Body of pancreas (tissue), 4 donors: ENCODE measurements around the gene C15orf39.
"Not testable (repeated sequence)": the region's sequence is repeated elsewhere in the genome, so short reads cannot be mapped to it uniquely, and the experiment has no call there.

Experiments
- POLR2A ChIP-seq, 3 donors: fragments of 450-650 bp; IDR thresholded peaks; one replicate each; pipeline ENCODE4 v1.6.1; 2016; ENCODE audit warnings: antibody characterized with exemption in 3 of 3, mild to moderate bottlenecking in 2 of 3
- TF ChIP-seq, protein P1 (sequence below), 7 experiments: fragments of 450-650 bp in 4 of 7; fragments of 200-600 bp in 3 of 7; sonication (generic) in 3 of 7; IDR thresholded peaks; one replicate each; pipeline ENCODE4 v1.5.1; 2016 to 2019; ENCODE audit warnings: antibody characterized with exemption in 7 of 7

DNA sequence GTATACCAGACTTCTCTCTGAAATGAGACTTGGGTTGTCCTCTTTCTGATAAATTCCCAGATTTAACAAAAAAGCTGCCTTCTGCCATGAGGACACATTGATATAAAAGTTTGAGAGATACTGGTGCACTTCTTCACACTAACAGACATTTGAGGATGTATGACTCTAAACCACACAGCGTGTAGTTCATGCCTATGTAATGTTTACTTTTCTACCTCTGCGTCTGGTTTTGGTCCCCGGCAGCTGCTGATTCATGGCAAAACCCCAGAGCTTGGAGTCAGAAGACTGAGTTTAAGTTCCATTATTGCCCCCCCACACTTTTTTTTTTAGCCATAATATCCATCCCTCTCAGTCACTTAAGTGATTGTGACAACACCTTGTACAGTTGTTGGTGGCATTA is 58.2 kb downstream of the C15orf39 start:
- TF ChIP-seq POLR2A (IDR thresholded peaks at IDR 0.05): not testable (repeated sequence)
- TF ChIP-seq, protein P1, sequence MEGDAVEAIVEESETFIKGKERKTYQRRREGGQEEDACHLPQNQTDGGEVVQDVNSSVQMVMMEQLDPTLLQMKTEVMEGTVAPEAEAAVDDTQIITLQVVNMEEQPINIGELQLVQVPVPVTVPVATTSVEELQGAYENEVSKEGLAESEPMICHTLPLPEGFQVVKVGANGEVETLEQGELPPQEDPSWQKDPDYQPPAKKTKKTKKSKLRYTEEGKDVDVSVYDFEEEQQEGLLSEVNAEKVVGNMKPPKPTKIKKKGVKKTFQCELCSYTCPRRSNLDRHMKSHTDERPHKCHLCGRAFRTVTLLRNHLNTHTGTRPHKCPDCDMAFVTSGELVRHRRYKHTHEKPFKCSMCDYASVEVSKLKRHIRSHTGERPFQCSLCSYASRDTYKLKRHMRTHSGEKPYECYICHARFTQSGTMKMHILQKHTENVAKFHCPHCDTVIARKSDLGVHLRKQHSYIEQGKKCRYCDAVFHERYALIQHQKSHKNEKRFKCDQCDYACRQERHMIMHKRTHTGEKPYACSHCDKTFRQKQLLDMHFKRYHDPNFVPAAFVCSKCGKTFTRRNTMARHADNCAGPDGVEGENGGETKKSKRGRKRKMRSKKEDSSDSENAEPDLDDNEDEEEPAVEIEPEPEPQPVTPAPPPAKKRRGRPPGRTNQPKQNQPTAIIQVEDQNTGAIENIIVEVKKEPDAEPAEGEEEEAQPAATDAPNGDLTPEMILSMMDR (IDR thresholded peaks at IDR 0.05): not testable (repeated sequence)
